Adrenal gland (tissue), 12 donors: ENCODE data around the gene CFL1. TPM values are rescaled to one million over a fixed set of nuclear protein-coding genes. Genes with fewer than 3 reads are reported as not detected.

Experiments used
- DNase-seq, 7 donors: peaks; one replicate each; pipeline ENCODE4 v3.0.0-alpha.2; 2019 to 2020
- H3K27ac ChIP-seq, 5 donors: fragments of 200-600 bp; sonication (generic) in 4 of 5; 1 replicate in 3 of 5; 2 replicates in 2 of 5; pipeline versions ENCODE4 v1.5.1 to v1.8.0; 2016 to 2020; ENCODE audit warnings: mild to moderate bottlenecking in 1 of 5
- H3K27me3 ChIP-seq: fragments of 200-600 bp; 2 replicates; pipeline ENCODE4 v1.8.0; 2021
- H3K36me3 ChIP-seq, 2 donors: fragments of 200-600 bp; replicated peaks in 1 of 2; 1 replicate in 1 of 2; 2 replicates in 1 of 2; pipeline versions ENCODE4 v1.5.1 to v1.8.0; 2018 to 2022
- H3K4me1 ChIP-seq, 2 donors: fragments of 200-600 bp; replicated peaks in 1 of 2; 1 replicate in 1 of 2; 2 replicates in 1 of 2; pipeline versions ENCODE4 v1.5.1 to v1.8.0; 2018 to 2021
- H3K4me3 ChIP-seq, 4 donors: fragments of 200-600 bp; sonication (generic) in 3 of 4; one replicate each; pipeline ENCODE4 v1.5.1; 2016 to 2018
- H3K9me3 ChIP-seq, 3 donors: fragments of 200-600 bp; sonication (generic) in 1 of 3; replicated peaks in 1 of 3; 1 replicate in 2 of 3; 2 replicates in 1 of 3; pipeline versions ENCODE4 v1.5.1 to v1.8.0; 2016 to 2021
- POLR2A ChIP-seq, 2 donors: fragments of 450-650 bp; IDR thresholded peaks; one replicate each; pipeline ENCODE4 v1.6.1; 2017; ENCODE audit warnings: antibody characterized with exemption in 2 of 2, mild to moderate bottlenecking in 2 of 2, moderate library complexity in 1 of 2
- WGBS, 4 donors: extraction: QIAGEN DNeasy Blood & Tissue Kit in 2 of 4; methylation state at CpG; one replicate each; pipeline versions ENCODE4 v1.1.5 to v1.1.7; 2013 to 2017; 5-methylcytosine and 5-hydroxymethylcytosine counted together
- intact Hi-C, 2 donors: fragments of 100-400 bp; cut with DNase I; formaldehyde crosslinking; loops; one replicate each; pipeline versions ENCODE4 v1.14.1 to v1.15.0; 2022 to 2023
- polyA plus RNA-seq, 3 donors: library from polyadenylated mRNA; stranded (reverse); fragments of 200-250 nt in 2 of 3; fragments of 350-450 nt in 1 of 3; fragmentation: Illumina TruSeq in 1 of 3; extraction: RNeasy Lipid Tissue Mini Kit (QIAGEN cat#74804) in 1 of 3; gene quantifications; one replicate each; pipeline ENCODE4 v1.2.3, GENCODE V29; 2013 to 2014
- total RNA-seq, 9 donors: library from RNA; depleted of rRNA in 4 of 9; stranded (reverse); fragments of >200 nt in 4 of 9; fragments of 120-200 nt in 1 of 9; fragmentation: NEBNext Ultra II Directional in 1 of 9; extraction: Animal tissue kit (Norgen Biotek cat#: 25700) in 1 of 9; gene quantifications; one replicate each; pipeline versions ENCODE4 v1.1.0 to v1.2.4, GENCODE V29; 2013 to 2023
- TF ChIP-seq, protein P1 (sequence below), 6 experiments: fragments of 450-650 bp in 4 of 6; fragments of 200-600 bp in 2 of 6; sonication (generic) in 1 of 6; IDR thresholded peaks; 1 replicate in 5 of 6; 2 replicates in 1 of 6; pipeline versions ENCODE4 v1.5.1 to v1.8.0; 2016 to 2021; ENCODE audit warnings: antibody characterized with exemption in 6 of 6, mild to moderate bottlenecking in 2 of 6, moderate library complexity in 1 of 6
- donor health status: healthy with polysubstance abuse.
- donor health status: Bipolar disorder and iron deficiency.
- donor health status: DM: yes; HTN: yes; CAD: no.
- donor health status: DM: no; HTN: no; CAD: no.
- donor health status: DM: no; HTN: no; CAD: no.
- donor health status: DM: yes; HTN: yes; CAD: no.

CFL1 gene
- total and polyA plus RNA-seq, 12 donors: 217 to 765 (median 599) TPM

DNA sequence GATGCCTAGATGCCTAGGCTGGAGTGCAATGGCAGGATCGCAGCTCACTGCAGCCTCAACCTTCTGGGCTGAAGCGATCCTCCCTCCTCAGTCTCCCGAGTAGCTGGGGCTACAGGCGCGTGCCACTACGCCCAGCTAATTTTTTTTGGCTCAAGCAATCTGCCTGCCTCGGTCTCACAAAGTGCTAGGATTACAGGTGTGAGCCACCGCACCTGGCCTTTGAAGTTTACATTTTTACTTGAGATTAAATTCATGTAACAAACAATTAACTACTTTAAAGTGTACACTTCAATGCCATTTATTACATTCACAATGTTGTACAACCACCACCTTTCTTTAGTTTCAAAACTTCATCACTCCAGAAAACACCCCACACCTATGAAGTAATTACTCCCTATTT lies 45.7 kb upstream of the CFL1 start:
- no peak overlapping the region for H3K4me3 ChIP-seq
- H3K4me1 ChIP-seq: peaks cover 12 to 14% of the 10 kb centered on the region in 2 donors
- H3K36me3 ChIP-seq: no peaks in the 10 kb centered on the region
- intact Hi-C loops: no loop called here
- no peak overlapping the region for H3K27ac ChIP-seq
- 82 to 91% (median 86%) methylated on average over 8 of the region's 8 CpGs for WGBS, 4 donors
- no peak for TF ChIP-seq POLR2A (IDR thresholded peaks at IDR 0.05)
- TF ChIP-seq, protein P1, sequence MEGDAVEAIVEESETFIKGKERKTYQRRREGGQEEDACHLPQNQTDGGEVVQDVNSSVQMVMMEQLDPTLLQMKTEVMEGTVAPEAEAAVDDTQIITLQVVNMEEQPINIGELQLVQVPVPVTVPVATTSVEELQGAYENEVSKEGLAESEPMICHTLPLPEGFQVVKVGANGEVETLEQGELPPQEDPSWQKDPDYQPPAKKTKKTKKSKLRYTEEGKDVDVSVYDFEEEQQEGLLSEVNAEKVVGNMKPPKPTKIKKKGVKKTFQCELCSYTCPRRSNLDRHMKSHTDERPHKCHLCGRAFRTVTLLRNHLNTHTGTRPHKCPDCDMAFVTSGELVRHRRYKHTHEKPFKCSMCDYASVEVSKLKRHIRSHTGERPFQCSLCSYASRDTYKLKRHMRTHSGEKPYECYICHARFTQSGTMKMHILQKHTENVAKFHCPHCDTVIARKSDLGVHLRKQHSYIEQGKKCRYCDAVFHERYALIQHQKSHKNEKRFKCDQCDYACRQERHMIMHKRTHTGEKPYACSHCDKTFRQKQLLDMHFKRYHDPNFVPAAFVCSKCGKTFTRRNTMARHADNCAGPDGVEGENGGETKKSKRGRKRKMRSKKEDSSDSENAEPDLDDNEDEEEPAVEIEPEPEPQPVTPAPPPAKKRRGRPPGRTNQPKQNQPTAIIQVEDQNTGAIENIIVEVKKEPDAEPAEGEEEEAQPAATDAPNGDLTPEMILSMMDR (IDR thresholded peaks at IDR 0.05): no peak
- no peak for DNase-seq
- no peaks in the 10 kb centered on the region for H3K27me3 ChIP-seq
- H3K9me3 ChIP-seq: no peaks in the 10 kb centered on the region

DNA sequence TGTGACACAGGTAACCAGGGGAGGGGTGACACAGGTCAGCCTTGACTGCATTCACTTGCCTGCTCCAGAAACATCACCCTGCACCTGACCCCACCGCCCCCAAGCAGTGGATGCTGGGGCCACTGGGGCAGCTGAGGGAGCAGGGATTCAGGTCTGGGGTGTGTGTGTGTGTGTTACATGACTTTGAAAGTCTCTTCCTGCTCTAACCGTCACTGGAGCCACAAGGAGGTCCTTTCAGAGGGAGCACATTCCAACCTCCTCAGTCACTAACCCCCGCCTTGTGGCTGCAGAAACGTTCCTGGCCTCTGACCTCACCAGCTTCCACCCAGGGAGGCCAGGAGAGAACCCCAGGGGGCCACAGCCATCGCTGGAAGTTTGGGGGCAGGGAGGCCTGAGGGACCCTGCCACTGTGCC lies 45.1 kb upstream of the CFL1 start:
- Histone ChIP-seq H3K27me3 (no peaks in the 10 kb centered on the region), H3K36me3 (no peaks in the 10 kb centered on the region), H3K27ac (no peak overlapping the region), H3K4me3 (no peak overlapping the region), H3K4me1 (peaks cover 12 to 16% of the 10 kb centered on the region in 2 donors), H3K9me3 (no peaks in the 10 kb centered on the region)
- DNase-seq: no peak
- 15 to 41% (median 27%) methylated on average over 2 to 5 of the region's 5 CpGs for WGBS, 4 donors
- TF ChIP-seq POLR2A (IDR thresholded peaks at IDR 0.05): no peak
- TF ChIP-seq, protein P1 (IDR thresholded peaks at IDR 0.05): no peak
- intact Hi-C loops: no loop called here

DNA sequence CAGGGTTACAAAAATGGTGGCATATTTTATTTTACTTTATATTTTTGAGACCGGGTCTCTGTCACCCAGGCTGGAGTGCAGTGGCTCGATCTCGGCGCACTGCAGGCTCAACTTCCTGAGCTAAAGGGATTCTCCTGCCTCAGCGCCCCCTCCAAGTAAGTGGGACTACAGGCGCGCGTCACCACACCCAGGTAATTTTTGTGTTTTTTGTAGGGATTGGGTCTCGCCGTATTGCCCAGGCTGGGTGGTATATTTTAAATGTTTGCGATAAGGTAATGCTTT lies 42.9 kb upstream of the CFL1 start:
- WGBS, 4 donors: 76 to 81% (median 77%) methylated on average over 11 of the region's 11 CpGs
- Histone ChIP-seq H3K27ac (peak overlapping the region; percentile 3 to 85 (median 70)), H3K4me1 (peaks cover 12 to 16% of the 10 kb centered on the region in 2 donors), H3K4me3 (peak overlapping the region in 1 of 4 donors; percentile 63), H3K27me3 (no peaks in the 10 kb centered on the region), H3K9me3 (no peaks in the 10 kb centered on the region), H3K36me3 (no peaks in the 10 kb centered on the region)
- intact Hi-C loops: no loop called here
- DNase-seq: no peak
- TF ChIP-seq, protein P1 (IDR thresholded peaks at IDR 0.05): no peak
- no peak for TF ChIP-seq POLR2A (IDR thresholded peaks at IDR 0.05)

DNA sequence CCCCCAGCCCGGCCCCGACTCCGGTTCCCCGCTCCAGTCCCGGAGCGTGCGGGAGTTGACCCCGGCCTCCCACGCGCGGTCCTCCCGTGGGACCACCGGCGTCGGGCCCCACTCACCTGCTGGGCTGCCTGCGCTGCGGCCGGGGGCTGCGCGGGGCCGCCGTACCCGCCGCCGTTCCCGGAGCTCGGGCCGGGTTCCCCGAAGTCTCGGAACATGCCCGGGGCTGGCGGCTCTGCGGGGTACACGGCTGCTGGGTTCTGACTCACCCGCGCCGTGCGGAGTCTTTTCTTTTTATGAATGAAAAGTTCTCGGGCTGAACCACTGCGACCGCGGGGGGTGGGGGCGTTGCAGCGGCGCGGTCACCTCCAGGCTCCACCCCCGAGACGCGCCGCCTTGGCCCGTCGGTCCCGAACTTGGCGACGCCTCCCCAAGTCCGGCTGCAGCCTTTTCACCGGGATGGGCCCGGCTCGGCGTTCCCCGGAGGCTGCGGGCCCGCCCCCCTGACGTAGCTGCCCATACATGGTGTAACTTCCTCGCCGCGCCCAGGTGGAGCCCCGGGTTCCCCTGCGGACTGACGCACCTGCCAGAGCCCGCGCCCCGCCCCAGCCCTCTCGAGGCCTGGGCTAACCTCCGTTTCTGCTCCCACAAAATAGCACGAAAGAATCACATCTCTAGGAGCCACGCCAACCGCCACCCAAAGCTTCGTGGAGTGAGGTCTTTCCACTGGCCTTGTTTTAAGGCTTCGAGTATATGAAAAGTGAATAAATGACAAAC lies 42.3 kb upstream of the CFL1 start, which contains the start of gene FOSL1:
FOSL1 (minus strand) TSS at position 264 of the 774 bp plus-strand sequence; CDS start at position 215, 49 bp downstream.
- H3K27ac ChIP-seq: peak within 1 kb of the TSS; percentile 3 to 85 (median 70)
- no peaks in the 10 kb centered on the region for H3K27me3 ChIP-seq
- H3K4me3 ChIP-seq: peak within 1 kb of the TSS in 3 of 4 donors; percentile 6 to 63 (median 39)
- peaks cover 12 to 16% of the 10 kb centered on the region in 2 donors for H3K4me1 ChIP-seq
- peak; percentile 90 to 97 for TF ChIP-seq POLR2A (IDR thresholded peaks at IDR 0.05)
- TF ChIP-seq, protein P1 (IDR thresholded peaks at IDR 0.05): no peak
- H3K36me3 ChIP-seq: no peaks in the 10 kb centered on the region
- intact Hi-C loops: no loop called here
- peak; percentile 85 to 95 (median 93) for DNase-seq
- no peaks in the 10 kb centered on the region for H3K9me3 ChIP-seq
- WGBS, 4 donors: 2 to 17% (median 3%) methylated on average over 6 to 80 of the region's 80 CpGs
